A549 (cell line): ENCODE measurements around the gene PPP6R3.

Experiments used
- CBX2 ChIP-seq: fragments of 200-600 bp; sonication (generic); IDR thresholded peaks from 2 replicates; pipeline ENCODE4 v1.6.1; 2016; ENCODE audit warnings: low read depth, mild to moderate bottlenecking, borderline replicate concordance
- ELK1 ChIP-seq: fragments of 150-350 bp; IDR thresholded peaks from 2 replicates; pipeline ENCODE4 v1.6.1; 2014; ENCODE audit warnings: low read depth, mild to moderate bottlenecking, low read length
- EP300 ChIP-seq, 2 experiments: fragments of >200 bp; sonication (Bioruptor Twin); formaldehyde crosslinking; IDR thresholded peaks; 2 replicates in 1 of 2; 3 replicates in 1 of 2; pipeline ENCODE4 v1.6.1; 2016 to 2017
- HOXB5 ChIP-seq: fragments of 250-450 bp; sonication (Bioruptor Pico); IDR thresholded peaks from 2 replicates; pipeline ENCODE4 v1.5.0; 2020; ENCODE audit warnings: mild to moderate bottlenecking, moderate library complexity
- KDM1A ChIP-seq: fragments of 200-600 bp; sonication (generic); IDR thresholded peaks from 2 replicates; pipeline ENCODE4 v1.6.1; 2016; ENCODE audit warnings: low read depth, mild to moderate bottlenecking
- PBX3 ChIP-seq: IDR thresholded peaks from 2 replicates; pipeline ENCODE4 v1.6.1; 2012
- POLR2A ChIP-seq: IDR thresholded peaks from 2 replicates; pipeline ENCODE4 v1.6.1; 2012; ENCODE audit warnings: mild to moderate bottlenecking, low read length
- RARB ChIP-seq: fragments of 250-450 bp; sonication (Bioruptor Pico); IDR thresholded peaks from 2 replicates; pipeline ENCODE4 v1.8.0; 2021; ENCODE audit warnings: mild to moderate bottlenecking, moderate library complexity
- RNF2 ChIP-seq: fragments of 200-600 bp; sonication (generic); IDR thresholded peaks from 2 replicates; pipeline ENCODE4 v1.6.1; 2016; ENCODE audit warnings: low read depth, mild to moderate bottlenecking, antibody characterized with exemption, moderate library complexity, borderline replicate concordance
- SMC3 ChIP-seq: fragments of >200 bp; sonication (Bioruptor Twin); formaldehyde crosslinking; IDR thresholded peaks from 3 replicates; pipeline ENCODE4 v1.6.1; 2018; ENCODE audit warnings: inconsistent platforms
- TF ChIP-seq, protein P1 (sequence below): fragments of >200 bp; sonication (Bioruptor Twin); formaldehyde crosslinking; IDR thresholded peaks from 3 replicates; pipeline ENCODE4 v1.5.1; 2016
- TF ChIP-seq, protein P2 (sequence below): IDR thresholded peaks from 2 replicates; pipeline ENCODE4 v1.6.1; 2012; ENCODE audit warnings: low read depth, borderline replicate concordance
- TF ChIP-seq, protein P3 (sequence below): fragments of 450-650 bp; IDR thresholded peaks from 2 replicates; pipeline ENCODE4 v1.6.1; 2014; ENCODE audit warnings: antibody characterized with exemption

DNA sequence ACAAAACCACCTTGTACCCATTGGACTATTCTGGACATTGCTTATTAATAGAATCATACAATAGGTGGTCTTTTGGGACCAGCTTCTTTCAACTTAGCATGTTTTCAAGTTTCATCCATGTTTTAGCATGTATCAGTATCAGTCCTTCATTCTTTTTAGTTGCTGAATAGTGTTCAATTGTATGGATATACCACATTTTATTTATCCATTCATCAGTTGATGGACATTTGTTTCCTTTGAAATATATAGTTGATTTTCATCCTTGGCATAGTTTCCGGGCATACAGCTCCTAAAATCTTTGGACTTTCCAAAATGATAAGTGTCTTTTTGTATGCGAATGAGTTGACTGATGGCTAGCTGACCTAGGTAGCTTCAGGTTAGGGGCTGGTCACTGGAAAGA, 12.2 kb downstream of the PPP6R3 start:
- TF ChIP-seq, protein P1, sequence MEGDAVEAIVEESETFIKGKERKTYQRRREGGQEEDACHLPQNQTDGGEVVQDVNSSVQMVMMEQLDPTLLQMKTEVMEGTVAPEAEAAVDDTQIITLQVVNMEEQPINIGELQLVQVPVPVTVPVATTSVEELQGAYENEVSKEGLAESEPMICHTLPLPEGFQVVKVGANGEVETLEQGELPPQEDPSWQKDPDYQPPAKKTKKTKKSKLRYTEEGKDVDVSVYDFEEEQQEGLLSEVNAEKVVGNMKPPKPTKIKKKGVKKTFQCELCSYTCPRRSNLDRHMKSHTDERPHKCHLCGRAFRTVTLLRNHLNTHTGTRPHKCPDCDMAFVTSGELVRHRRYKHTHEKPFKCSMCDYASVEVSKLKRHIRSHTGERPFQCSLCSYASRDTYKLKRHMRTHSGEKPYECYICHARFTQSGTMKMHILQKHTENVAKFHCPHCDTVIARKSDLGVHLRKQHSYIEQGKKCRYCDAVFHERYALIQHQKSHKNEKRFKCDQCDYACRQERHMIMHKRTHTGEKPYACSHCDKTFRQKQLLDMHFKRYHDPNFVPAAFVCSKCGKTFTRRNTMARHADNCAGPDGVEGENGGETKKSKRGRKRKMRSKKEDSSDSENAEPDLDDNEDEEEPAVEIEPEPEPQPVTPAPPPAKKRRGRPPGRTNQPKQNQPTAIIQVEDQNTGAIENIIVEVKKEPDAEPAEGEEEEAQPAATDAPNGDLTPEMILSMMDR, result no peak
- TF ChIP-seq, protein P2, sequence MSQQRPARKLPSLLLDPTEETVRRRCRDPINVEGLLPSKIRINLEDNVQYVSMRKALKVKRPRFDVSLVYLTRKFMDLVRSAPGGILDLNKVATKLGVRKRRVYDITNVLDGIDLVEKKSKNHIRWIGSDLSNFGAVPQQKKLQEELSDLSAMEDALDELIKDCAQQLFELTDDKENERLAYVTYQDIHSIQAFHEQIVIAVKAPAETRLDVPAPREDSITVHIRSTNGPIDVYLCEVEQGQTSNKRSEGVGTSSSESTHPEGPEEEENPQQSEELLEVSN, result no peak
- TF ChIP-seq EP300 (IDR thresholded peaks at IDR 0.05) (no peak), CBX2 (no peak), HOXB5 (CRISPR knock-in tag) (no peak), KDM1A (no peak), RARB (no peak), PBX3 (no peak), SMC3 (no peak), POLR2A (no peak), ELK1 (no peak), RNF2 (no peak)
- TF ChIP-seq, protein P3, sequence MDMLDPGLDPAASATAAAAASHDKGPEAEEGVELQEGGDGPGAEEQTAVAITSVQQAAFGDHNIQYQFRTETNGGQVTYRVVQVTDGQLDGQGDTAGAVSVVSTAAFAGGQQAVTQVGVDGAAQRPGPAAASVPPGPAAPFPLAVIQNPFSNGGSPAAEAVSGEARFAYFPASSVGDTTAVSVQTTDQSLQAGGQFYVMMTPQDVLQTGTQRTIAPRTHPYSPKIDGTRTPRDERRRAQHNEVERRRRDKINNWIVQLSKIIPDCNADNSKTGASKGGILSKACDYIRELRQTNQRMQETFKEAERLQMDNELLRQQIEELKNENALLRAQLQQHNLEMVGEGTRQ, result no peak
